CD4-positive, alpha-beta T cell treated with Interleukin-4 for 1 hour (primary cell): Measurements from ENCODE around the gene CNTNAP1.

Experiments used
- DNase-seq, 2 donors: peaks; one replicate each; pipeline ENCODE4 v3.0.0-alpha.2; 2020 to 2022

Gene CNTNAP1

DNA sequence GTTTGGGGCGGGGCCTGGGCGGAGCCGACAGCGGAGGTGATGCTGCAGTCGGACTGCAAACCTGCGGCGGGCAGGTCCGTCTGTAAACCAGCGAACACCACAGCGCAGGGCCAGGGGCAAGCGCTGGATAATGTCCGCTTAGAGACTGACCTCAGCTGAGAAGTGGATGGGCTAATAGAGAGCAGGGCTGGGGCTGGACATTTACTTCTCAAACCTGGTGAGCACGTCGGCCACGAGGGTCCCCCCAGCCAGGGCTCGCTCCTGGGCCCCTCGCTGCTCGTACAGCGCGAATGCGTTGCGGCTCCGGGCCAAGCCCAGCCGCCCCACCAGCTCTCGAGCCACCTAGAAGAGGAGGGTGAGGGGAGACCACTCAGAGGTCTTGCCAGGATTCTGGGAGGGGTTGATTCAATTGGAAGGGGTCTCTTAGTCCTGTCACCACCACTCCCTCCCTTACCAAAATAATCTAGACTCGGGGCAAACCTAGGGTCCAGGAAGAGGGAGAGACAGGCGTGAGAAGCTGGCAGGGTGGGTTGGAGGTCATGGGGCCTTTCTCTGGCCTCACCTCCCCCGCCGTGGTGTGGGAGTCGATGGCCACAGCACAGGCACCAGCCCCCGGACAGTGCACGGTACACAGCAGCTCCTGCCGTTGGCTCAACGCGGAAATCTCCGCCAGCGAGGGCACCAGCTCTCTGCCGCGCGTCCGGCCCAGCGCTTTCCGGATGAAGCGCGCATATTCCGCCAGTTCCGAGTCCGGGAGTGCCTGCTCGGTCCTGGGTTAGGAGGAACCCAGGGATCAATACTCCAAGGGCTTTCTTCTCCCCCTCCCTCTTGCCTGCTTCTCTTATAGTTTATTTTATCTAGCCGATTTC is 11.3 kb upstream of the CNTNAP1 start:
- DNase-seq = no peak

DNA sequence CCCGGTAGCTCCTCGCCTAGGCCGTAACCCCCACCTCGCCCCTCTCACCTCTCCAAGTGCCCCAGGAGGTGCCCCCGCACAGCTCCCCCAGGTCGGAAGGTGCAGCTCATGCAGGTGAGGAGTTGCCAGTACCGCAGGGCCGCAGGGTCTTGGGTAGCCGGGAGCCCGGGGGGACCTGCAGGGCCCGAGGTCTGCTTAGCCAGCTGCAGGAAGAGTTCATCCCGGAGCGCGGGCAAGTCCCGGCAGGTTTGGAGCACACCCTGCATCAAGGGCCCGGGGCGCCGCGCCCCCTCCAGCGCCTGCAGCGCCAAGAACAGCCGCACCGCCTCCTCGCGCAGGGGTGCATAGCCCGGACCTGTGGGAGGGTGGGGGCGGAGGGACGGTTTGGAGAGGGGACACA is 10.3 kb upstream of the CNTNAP1 start:
- no peak for DNase-seq

DNA sequence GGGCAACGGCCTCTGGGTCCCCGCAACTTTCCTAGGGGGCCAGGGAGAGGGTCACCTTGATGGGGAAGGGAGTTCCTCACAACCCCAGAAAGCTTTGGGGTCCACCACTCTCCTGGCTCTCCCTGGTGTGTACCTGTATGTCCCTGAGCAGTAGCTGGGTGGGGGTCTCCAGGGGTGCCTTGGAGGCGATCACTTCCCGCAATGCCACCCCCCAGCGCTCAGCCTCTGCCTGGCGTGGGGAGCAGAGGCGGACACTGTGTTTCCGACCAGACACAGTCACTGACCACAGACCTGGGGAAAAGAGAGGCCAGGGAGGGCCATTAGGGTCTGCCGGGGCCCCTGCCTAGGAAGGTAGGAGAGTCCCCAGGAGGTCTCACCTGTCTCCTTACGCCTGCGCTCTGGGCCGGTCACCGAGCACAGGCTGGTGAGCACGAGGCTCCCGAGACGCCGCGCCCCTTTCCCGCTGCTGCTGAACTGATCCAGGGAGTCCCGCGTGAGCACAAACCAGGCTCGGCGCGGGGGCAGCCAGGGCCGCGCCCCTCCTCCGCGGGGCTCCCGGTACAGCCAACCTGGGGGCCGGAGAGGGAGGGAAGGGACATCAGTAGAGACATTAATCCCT is 9.0 kb upstream of the CNTNAP1 start:
- no peak for DNase-seq

DNA sequence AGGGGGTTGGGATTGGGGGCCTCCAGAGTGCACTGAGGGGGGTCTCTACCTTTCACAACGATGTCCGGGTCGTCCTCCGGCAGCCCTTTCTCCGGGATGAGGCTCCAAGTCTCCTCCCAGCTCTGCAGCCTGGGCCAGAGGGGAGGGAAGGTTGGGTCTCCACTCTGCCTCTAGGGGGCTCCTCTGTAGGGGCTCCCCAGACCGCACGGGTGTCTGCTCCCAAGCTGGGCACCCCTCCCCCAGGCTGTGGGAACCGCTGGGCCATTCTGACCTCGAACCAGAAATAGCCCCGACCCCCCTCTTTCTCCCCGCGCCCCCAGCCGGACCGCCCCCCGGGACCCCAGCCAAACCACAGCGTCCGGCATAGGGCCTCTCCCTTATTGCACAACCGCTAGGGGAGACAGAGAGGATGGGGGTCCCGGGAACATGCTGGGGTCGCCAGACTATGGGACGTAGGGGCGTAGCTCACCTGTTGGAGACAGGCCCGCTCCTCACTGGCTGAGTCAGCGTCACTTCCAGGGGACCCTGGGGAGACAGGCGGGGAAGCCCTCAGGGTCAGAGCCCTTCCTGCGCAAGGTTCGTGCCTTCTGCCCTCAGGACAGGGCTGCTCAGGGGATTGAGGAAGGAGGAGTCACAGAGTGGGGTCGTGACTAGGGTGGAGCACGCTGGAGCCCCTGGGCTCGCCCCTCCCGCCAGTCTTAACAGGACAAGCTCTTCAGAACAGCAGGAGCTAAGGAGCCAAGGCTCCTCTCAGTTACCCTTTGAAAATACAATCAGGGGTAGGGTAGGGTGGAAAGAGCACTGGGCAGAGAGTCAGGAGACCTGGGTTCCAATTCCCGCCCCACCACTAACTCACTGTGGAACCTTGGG is 8.2 kb upstream of the CNTNAP1 start:
- peak; percentile 38 to 42 for DNase-seq

DNA sequence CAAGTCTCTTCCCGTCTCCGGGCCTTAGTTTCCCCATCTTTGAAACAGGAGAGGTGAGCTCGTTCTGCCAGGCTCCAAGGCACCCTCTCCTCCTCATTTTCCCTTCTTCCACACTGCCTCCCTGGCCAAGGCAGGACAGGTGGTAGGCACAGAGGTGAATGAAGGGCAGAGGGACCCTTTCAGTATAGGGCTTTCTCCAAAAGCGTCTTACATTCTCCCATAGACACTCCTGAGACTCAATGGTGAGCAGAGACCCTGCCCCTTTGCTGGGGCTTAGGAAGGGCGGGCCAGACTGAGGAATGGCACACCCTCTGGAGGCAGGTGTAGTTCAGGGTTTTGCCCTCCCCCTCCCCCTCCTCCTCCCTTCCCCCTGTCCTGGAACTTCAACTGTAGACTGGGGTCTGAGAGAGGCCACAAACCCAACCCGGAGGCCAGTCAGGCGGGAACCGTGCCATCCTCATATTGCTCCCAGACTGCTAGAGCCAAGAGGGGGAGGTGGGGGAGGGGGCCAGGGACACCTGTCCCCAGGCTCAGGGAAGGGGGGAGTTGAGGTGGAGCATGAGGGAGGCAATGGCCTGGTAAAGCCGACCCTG is 7.5 kb upstream of the CNTNAP1 start:
- DNase-seq = no peak

DNA sequence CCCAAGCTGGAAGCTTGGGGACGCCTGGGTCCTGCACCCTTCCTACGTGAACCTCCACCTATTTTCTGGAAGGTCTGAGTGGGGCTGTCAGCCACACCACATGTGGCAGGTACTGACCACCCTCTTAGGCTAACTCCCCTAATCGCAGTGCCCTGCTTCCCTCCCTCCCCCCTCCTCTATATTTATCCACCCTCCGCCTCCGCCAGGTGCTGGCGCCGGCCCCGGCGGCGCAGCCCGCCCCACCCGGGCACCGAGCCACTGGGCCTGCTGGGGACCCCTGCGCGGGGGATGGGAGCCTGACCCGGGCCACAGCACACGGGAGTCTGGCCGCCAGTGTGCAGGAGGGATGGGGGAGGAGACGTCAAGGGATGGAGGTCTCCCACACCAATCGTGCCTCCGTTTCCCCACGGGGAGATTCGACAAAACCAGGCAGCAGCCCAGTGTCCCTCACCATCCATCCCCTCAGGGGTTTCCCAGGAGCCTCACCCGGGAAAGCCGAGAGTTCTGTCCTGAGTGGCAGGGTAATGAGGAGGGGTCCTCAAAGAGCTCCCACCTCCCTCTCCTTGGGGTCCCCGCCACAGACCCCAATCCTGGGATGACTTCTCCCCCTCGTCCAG is 6.9 kb upstream of the CNTNAP1 start:
- DNase-seq = no peak

DNA sequence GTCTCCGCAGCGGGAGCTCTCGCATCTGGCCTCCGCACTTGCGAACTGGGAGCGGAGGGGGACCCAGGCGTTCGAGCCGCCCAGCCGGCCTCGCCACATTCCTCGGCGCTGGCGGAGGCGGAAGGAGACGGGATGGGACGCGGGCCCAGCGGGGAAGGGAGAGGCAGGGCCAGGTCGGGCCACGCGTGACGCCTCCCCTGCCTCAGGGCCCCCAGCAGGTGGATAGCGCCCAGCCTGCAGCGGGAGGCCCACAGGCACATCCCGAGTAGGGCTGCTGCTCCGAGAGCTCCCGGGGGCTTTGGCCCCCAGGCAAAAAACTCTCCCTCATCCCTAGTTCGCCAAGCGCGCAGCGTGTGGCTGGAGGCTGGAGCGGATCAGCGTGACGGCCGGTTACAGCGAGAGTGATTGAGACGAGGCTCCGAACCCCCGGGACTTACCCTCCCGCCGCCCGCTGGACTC is 6.3 kb upstream of the CNTNAP1 start:
- DNase-seq = no peak

DNA sequence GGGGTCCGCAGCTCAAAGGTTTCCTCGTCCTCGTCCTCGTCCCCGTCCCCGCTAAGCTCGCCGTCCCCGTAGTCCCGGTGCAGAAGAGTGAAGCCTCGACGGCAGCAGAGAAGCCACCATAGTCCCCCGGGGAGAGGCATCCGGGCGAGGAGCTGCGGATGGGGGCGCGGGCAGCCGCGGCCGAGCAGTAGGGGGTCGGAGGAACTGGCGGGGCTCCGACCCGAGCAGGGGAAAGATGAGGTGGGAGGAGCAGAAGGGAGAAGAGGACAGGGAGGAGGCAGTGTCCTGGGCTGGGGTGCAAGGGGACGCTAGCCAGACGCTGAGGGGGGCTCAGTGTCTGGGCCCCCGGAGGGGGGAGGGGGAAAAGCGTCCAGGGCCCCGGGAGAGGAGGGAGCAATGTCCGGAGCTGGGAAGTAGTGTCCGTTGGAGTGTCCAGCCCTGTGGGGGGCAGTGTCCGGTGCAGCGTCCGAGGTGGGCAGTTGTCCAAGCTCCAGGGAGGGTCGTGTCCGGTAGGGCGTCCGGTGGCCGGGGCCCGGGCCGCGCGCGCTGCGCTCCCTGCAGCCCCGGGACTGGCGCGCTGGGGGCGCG is 5.8 kb upstream of the CNTNAP1 start, which contains the start of gene PLEKHH3:
Gene PLEKHH3, minus strand, starts transcription at position 571 of the 588 bp plus-strand sequence. Its CDS starts 431 bp downstream, at position 140.
- peak in 1 of 2 donors; percentile 14 for DNase-seq

DNA sequence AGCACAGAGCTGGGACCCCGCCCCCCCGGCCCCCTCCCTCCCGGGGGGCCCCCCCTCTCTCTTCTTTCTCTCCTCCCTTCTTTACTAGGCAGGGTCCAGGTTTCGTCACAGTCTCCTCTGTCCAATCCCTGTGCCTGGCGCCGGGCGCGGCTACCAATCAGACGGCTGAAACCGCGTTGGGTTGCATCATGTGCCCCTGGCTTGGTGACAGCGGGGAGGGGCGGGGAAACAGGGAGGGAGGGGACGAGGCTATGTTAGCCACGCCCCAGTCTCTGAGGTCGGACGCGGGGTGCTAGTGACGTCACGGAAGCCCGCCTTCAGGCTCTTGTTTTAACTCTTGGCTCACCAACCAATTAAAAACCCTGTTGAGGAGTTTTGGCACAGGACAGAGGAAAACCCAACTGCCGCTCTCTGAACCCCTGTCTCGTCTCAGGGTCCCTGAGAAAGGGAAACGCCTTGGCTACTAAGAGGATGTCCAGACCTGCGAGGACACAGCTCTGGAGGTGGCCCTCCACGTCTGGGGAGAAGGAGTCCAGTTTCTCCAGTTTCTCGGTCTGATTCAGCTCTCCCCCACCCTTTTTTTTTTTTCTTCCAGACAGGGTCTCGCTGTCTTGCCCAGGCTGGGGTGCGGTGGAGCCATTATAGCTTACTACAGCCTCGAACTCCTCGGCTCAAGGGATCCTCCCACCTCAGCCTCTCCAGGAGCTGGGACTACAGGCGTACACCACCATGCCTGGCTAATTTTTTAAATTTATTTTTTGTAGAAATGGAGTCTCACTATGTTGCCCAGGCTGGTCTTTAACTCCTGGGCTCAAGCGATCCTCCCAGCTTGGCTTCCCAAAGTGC is 5.1 kb upstream of the CNTNAP1 start:
- DNase-seq = peak; percentile 99

DNA sequence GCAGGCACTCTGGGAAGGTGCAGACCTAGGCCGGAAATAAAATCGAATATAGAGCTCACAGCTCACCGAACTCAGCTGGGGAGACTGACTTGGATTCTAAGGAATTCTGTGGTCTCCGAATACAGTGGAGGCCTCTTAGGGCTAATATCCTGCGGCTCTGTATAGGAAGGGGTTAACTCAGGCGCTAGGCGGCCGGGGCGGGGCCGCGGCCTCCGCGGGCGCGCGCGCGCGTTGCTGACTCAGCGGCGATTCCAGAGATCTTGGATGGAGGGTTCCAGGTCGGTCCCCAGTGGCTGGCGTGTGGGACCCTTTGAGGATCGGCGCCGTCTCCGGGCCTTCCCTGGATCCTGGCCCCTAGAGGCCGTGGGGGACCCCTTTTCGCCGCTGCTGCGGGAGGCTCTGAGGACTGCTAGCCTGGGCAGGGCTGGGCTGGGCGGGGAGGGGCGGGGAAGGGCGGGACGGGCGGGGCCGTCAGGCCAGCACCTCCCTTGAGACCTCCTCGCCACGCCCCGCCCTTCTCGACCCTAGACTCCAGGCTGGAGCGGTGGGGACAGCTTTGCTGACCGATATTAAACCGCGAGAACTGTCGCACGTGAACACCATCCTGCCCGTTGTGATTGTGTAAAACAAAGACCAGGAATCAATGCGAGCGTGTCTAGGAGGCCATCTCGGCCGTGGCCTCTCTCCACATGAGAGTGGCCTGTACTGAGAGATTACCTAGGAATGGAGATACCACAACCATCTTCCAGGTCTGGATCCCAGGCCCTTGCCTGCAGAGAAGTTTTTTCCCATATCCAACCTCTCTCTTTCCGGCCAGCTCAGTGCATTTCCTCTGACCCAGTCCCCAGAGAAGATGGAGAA is 4.2 kb upstream of the CNTNAP1 start:
- peak; percentile 71 to 78 for DNase-seq

DNA sequence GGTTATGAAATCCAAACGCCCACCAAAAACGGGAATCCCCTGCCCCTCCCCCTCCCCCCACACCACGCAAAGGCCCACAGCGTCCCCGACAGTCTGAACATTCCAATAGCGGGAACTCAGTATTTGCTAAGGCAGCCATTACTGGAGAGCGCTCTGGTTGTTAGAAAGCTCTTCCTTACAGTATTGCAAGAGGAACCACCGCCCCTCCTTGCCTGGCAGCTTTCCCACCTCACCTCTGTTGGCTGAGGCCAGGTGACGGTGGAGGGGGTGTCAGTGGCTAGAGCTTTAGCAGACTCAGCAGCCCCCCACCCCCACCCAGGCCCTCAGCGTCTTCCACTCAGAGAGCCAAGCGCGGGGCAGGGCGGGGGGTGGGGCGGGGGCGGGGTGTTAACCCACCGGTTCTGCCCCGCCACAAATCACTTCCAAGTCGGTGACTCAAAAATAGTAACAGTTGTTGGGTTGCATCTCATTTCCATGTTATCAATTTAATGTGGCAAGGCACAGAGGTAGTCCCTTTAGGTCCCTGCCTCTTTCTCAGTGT is 3.3 kb upstream of the CNTNAP1 start:
- peak in 1 of 2 donors; percentile 50 for DNase-seq

DNA sequence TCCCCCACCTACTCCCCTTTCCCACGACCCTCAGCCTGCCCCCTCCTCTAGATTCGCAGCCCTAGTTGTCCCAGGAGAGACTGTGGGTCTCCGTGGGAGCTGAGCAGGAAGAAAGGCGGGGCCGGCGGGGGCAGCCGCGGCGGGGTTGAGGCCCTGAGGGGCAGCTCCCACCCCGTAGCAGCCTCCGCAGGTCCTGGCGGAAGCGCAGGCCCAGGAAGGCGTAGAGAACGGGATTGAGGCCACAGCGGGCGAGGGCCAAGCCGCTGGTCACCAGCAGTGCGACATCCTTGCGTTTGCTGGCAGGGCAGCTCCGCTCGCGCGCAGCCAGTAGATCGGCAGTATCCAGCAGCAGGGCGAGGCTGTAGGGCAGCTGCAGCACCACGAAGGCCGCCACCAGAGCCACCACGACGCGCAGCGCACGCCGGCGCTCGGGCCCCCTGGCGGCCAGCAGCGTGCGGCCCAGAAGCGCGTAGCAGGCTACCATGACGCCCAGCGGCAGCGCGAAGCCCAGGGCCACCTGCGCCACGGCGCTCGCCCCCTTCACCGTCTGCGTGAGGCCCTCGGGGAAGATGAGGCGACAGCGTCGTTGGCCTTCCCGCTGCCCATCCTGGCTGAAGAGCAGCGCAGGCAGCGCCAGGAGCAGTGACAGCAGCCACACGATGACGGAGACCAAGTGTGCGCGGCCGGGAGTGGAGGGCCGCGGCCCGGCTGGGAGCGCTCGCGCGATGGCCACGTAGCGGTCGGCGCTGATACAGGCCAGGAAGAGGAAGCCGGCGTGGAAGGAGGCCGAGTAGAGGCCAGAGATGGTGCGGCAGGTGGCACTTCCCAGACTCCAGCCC is 2.6 kb upstream of the CNTNAP1 start:
- DNase-seq = peak; percentile 77 to 79

DNA sequence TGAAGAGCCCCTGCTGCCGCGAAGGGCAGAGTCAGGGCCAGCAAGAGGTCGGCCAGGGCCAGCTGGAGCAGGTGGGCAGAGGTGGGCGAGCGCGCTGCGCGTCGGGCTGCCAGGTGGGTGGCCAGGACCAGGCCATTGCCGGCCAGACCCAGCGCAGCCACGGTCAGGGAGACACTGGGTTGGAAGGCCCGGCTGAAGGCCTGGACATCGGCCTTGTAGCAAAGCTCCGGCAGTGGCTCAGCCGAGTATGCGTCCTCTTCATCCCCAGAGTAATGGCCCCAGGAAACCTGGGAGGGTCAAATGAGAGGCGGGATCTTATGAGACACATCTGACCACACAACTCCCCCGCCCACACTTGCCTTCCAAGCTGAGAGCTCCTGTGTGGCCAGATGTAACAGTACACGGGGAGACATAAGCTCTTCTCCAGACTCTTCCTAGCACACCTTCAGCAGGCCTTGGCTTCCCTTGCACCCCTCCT is 2.0 kb upstream of the CNTNAP1 start:
- DNase-seq = no peak

DNA sequence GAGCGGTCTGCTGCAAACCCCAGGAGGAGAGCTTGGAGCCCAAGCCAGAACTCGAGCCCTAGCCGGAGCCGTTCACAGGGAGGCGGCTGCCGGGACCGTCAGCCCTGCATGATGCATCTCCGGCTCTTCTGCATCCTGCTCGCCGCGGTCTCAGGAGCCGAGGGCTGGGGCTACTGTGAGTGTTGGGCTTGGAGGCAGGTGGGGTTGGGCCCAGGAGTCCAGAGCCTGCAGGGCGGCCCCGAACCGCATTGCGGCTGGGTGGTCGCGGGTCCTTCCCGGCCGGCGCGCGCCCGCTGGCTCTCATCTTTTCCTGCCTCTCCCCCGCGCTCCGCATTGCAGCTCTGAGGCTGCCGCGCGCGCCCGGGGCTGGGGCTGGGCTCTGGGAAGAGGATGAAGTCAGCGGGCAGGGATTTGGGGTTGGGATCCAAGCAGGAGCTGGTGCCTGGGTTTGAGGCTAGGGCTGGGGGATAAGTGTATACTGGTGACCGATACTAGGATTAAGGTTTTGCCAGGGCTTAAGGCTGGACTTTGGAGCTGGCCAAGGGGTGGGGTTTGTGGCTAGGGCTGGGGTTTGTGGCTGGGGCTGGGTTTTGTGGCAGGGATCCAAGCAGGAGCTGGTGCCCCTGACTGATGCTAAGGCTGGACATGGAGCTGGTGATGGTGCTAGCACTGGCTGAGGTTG is 532 bp downstream of the CNTNAP1 start:
- no peak for DNase-seq

DNA sequence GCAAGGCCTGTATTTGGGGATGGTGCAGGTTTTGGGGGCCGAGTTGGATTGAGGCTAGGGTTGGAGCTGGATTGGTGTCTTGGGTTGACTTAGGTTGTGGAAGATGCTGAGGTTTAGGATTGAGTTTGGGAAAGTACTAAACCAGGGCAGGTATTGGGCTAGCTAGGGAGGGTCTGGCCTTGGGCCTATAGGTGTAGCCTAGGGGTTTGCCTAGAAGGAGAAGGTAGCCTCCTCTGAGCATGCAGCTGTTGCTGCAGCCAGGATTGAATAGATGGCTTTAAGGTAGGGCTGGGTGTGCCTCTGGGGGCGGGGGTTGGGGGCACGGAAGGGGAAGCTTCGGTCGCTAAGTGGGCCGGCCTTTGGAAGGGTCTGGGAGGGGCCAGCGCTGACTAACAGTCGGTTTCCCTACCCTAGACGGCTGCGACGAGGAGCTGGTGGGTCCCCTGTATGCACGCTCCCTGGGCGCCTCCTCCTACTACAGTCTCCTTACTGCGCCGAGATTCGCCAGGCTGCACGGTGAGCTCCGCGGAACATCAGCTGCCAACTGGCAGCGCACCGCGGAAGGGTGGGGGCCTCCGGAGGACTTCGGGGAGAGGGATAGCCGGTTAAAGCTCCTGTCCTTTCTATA is 1.2 kb downstream of the CNTNAP1 start:
- no peak for DNase-seq

DNA sequence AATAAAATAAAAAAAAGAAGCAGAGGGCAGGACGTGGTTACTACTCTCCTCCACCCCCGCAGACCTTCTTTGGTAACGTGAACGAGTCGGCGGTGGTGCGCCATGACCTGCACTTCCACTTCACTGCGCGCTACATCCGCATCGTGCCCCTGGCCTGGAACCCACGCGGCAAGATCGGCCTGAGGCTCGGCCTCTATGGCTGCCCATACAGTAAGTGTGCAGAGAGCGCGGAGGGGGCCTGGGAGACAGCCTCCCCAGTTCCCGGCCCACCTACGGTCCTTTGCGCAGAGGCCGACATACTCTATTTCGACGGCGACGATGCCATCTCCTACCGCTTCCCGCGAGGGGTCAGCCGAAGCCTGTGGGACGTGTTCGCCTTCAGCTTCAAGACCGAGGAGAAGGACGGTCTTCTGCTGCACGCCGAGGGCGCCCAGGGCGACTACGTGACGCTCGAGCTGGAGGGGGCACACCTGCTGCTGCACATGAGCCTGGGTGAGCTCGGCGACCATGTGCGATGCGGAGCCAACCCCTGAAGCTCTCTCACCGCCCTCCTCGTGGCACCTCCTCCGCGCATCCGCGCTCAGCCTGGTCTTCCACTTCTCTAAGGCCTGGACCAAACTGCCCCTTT is 2.7 kb downstream of the CNTNAP1 start:
- no peak for DNase-seq

DNA sequence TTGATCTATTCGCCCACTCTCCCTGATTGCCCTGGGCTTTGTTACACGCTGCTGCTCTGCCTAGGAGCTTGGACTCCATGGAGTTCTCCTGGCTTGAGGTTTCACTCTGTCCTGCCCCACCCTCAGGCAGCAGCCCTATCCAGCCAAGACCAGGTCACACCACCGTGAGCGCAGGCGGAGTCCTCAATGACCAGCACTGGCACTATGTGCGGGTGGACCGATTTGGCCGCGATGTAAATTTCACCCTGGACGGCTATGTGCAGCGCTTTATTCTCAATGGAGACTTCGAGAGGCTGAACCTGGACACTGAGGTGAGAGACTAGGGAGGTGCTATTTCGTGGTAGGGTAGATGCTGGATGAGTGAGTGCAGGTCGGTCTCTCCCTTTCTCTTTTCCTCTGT is 3.5 kb downstream of the CNTNAP1 start:
- DNase-seq = no peak
